Measurements from ENCODE around the gene FAM89A. TPM values are rescaled to one million over a fixed set of nuclear protein-coding genes. Genes with fewer than 3 reads are reported as not detected.

The FAM89A gene
- polyA plus RNA-seq, 1 of the 3 experiments (the other 2 are of a cell fraction), result 2.7 TPM

GRCh38 chr1:230979952-230980351 lies 60.1 kb downstream of the FAM89A start:
- POLR2A ChIA-PET, result no interaction called here
- CTCF ChIA-PET, result interaction anchor here (0.7 to 1.8 kb wide), 6 partner anchors 9 to 234 kb away, joined by 3 to 6 read pairs (median 4); no protein-coding TSS in a partner anchor
- TF ChIP-seq GABPA (IDR thresholded peaks at IDR 0.05; ENCODE audit: low read depth), result no peak
- TF ChIP-seq TAF1 (IDR thresholded peaks at IDR 0.05; ENCODE audit: borderline replicate concordance, low read depth, low read length), result no peak
- no peak for TF ChIP-seq EP300 (IDR thresholded peaks at IDR 0.05; ENCODE audit: borderline replicate concordance in 1 of 2, low read depth in 1 of 2, low read length in 1 of 2)
- TF ChIP-seq RAD21 (IDR thresholded peaks at IDR 0.05; ENCODE audit: low read length), result no peak
- no peak for TF ChIP-seq FOXM1 (IDR thresholded peaks at IDR 0.05; ENCODE audit: low read depth)
- TF ChIP-seq EZH2phosphoT487 (IDR thresholded peaks at IDR 0.05; ENCODE audit: borderline replicate concordance, low read depth), result no peak
- no peak for TF ChIP-seq RXRA (IDR thresholded peaks at IDR 0.05; ENCODE audit: borderline replicate concordance, low read depth)
- no peak for TF ChIP-seq ZBTB33 (IDR thresholded peaks at IDR 0.05; ENCODE audit: borderline replicate concordance, low read depth)
- no peak for TF ChIP-seq SMC3 (IDR thresholded peaks at IDR 0.05; ENCODE audit: low read depth, low read length)
- TF ChIP-seq, protein P1, sequence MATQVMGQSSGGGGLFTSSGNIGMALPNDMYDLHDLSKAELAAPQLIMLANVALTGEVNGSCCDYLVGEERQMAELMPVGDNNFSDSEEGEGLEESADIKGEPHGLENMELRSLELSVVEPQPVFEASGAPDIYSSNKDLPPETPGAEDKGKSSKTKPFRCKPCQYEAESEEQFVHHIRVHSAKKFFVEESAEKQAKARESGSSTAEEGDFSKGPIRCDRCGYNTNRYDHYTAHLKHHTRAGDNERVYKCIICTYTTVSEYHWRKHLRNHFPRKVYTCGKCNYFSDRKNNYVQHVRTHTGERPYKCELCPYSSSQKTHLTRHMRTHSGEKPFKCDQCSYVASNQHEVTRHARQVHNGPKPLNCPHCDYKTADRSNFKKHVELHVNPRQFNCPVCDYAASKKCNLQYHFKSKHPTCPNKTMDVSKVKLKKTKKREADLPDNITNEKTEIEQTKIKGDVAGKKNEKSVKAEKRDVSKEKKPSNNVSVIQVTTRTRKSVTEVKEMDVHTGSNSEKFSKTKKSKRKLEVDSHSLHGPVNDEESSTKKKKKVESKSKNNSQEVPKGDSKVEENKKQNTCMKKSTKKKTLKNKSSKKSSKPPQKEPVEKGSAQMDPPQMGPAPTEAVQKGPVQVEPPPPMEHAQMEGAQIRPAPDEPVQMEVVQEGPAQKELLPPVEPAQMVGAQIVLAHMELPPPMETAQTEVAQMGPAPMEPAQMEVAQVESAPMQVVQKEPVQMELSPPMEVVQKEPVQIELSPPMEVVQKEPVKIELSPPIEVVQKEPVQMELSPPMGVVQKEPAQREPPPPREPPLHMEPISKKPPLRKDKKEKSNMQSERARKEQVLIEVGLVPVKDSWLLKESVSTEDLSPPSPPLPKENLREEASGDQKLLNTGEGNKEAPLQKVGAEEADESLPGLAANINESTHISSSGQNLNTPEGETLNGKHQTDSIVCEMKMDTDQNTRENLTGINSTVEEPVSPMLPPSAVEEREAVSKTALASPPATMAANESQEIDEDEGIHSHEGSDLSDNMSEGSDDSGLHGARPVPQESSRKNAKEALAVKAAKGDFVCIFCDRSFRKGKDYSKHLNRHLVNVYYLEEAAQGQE (IDR thresholded peaks at IDR 0.05; ENCODE audit: low read depth, low read length), result no peak
- no peak for TF ChIP-seq CHD2 (IDR thresholded peaks at IDR 0.05; ENCODE audit: low read length, partially characterized antibody)
- H4K20me1 ChIP-seq (ENCODE audit: insufficient read depth), result no peaks in the 10 kb centered on the region
- H3K9me2 ChIP-seq, result no peaks in the 10 kb centered on the region
- H2AFZ ChIP-seq (ENCODE audit: low read depth), result peak overlapping the region; percentile 92; the same call in 1 of the 2 replicates
- WGBS (ENCODE audit: low lambda C conversion rate), result 76% methylated on average over 4 of the region's 4 CpGs
- H3K27ac ChIP-seq (ENCODE audit: low read depth in 2 of 2, low read length in 1 of 2), result no peak overlapping the region
- H3K4me1 ChIP-seq (ENCODE audit: control insufficient read depth in 1 of 2, insufficient read depth in 2 of 2, low read depth in 1 of 2, low read length in 1 of 2), result peaks cover 0 to 13% of the 10 kb centered on the region in 2 experiments; a peak in 3 of 4 replicates
- no peaks in the 10 kb centered on the region for H3K9me3 ChIP-seq
- H3K79me2 ChIP-seq (ENCODE audit: insufficient read depth), result peaks cover 48% of the 10 kb centered on the region
- no peaks in the 10 kb centered on the region for H3K27me3 ChIP-seq (ENCODE audit: insufficient read depth)
- peaks cover 6 to 26% of the 10 kb centered on the region in 2 experiments for H3K36me3 ChIP-seq (replicated peaks in 1 of 2; ENCODE audit: control insufficient read depth in 1 of 2, insufficient read depth in 2 of 2, low read length in 1 of 2)
- no peak for DNase-seq
- peak overlapping the region; percentile 73 for H3K4me2 ChIP-seq
- no peaks in the 10 kb centered on the region for H3F3A ChIP-seq (replicated peaks; ENCODE audit: insufficient read depth)
- peak overlapping the region; percentile 85 to 92; a peak in 3 of 4 replicates for H3K4me3 ChIP-seq (ENCODE audit: low read depth in 2 of 2, low read length in 1 of 2)
- H3K9ac ChIP-seq, result peak overlapping the region; percentile 64; the same call in 1 of the 2 replicates
